HL-60 (cell line): ENCODE data around the gene ADRA2C.

Experiments
- DNase-seq, 2 experiments: peaks; one replicate each; pipeline ENCODE4 v3.0.0-alpha.2; 2010 to 2020; ENCODE audit warnings: low read depth in 1 of 2, low spot score in 1 of 2
- H3K27ac ChIP-seq: fragments of 250-450 bp; sonication (Bioruptor Pico); replicated peaks from 2 replicates; pipeline ENCODE4 v1.5.1; 2020; ENCODE audit warnings: mild to moderate bottlenecking, moderate library complexity
- H3K27me3 ChIP-seq: fragments of 250-450 bp; sonication (Bioruptor Pico); 2 replicates; pipeline ENCODE4 v1.5.1; 2021; ENCODE audit warnings: mild to moderate bottlenecking, moderate library complexity; ENCODE audit not compliant: insufficient read depth, poor library complexity, severe bottlenecking
- H3K4me3 ChIP-seq: replicated peaks from 2 replicates; pipeline ENCODE4 v1.5.1; 2011; ENCODE audit warnings: mild to moderate bottlenecking, control low read depth, low read length; ENCODE audit not compliant: insufficient read depth
- GABPA ChIP-seq: IDR thresholded peaks from 2 replicates; pipeline ENCODE4 v1.6.1; 2012; ENCODE audit warnings: low read depth
- POLR2AphosphoS5 ChIP-seq: IDR thresholded peaks from 2 replicates; pipeline ENCODE4 v1.6.1; 2012; ENCODE audit warnings: low read depth
- SPI1 ChIP-seq: IDR thresholded peaks from 2 replicates; pipeline ENCODE4 v1.6.1; 2012; ENCODE audit warnings: low read depth, mild to moderate bottlenecking, borderline replicate concordance
- TF ChIP-seq, protein P1 (sequence below): IDR thresholded peaks from one replicate; pipeline ENCODE4 v1.5.1; 2011; ENCODE audit warnings: low read length, control low read depth, inconsistent platforms; ENCODE audit not compliant: insufficient read depth
- TF ChIP-seq, protein P2 (sequence below): IDR thresholded peaks from 2 replicates; pipeline ENCODE4 v1.6.1; 2012; ENCODE audit warnings: low read depth; ENCODE audit not compliant: insufficient replicate concordance

The ADRA2C gene

DNA sequence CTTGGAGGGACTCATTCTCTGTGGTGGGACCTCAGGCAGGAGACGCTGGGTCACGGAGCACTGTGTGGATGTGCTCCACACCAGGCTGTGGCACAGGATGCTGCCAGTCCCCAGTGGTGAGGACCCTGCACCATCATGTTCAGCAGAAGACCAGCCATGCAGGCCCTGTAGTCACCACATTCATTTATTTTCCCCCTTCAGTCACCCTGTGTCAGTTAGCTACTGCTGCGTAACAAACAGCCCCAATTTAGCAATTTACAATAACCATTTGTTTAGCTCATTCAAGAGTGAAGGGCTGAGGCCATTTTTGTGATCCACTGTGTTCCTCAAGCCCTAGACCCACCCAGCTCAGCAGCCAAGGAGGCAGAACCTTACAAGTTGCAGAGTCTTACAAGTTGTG lies 23.6 kb upstream of the ADRA2C start:
- TF ChIP-seq GABPA = no peak
- TF ChIP-seq POLR2AphosphoS5 = no peak
- TF ChIP-seq SPI1 = no peak
- TF ChIP-seq, protein P1, sequence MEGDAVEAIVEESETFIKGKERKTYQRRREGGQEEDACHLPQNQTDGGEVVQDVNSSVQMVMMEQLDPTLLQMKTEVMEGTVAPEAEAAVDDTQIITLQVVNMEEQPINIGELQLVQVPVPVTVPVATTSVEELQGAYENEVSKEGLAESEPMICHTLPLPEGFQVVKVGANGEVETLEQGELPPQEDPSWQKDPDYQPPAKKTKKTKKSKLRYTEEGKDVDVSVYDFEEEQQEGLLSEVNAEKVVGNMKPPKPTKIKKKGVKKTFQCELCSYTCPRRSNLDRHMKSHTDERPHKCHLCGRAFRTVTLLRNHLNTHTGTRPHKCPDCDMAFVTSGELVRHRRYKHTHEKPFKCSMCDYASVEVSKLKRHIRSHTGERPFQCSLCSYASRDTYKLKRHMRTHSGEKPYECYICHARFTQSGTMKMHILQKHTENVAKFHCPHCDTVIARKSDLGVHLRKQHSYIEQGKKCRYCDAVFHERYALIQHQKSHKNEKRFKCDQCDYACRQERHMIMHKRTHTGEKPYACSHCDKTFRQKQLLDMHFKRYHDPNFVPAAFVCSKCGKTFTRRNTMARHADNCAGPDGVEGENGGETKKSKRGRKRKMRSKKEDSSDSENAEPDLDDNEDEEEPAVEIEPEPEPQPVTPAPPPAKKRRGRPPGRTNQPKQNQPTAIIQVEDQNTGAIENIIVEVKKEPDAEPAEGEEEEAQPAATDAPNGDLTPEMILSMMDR = no peak
- TF ChIP-seq, protein P2, sequence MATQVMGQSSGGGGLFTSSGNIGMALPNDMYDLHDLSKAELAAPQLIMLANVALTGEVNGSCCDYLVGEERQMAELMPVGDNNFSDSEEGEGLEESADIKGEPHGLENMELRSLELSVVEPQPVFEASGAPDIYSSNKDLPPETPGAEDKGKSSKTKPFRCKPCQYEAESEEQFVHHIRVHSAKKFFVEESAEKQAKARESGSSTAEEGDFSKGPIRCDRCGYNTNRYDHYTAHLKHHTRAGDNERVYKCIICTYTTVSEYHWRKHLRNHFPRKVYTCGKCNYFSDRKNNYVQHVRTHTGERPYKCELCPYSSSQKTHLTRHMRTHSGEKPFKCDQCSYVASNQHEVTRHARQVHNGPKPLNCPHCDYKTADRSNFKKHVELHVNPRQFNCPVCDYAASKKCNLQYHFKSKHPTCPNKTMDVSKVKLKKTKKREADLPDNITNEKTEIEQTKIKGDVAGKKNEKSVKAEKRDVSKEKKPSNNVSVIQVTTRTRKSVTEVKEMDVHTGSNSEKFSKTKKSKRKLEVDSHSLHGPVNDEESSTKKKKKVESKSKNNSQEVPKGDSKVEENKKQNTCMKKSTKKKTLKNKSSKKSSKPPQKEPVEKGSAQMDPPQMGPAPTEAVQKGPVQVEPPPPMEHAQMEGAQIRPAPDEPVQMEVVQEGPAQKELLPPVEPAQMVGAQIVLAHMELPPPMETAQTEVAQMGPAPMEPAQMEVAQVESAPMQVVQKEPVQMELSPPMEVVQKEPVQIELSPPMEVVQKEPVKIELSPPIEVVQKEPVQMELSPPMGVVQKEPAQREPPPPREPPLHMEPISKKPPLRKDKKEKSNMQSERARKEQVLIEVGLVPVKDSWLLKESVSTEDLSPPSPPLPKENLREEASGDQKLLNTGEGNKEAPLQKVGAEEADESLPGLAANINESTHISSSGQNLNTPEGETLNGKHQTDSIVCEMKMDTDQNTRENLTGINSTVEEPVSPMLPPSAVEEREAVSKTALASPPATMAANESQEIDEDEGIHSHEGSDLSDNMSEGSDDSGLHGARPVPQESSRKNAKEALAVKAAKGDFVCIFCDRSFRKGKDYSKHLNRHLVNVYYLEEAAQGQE = no peak
- H3K27me3 ChIP-seq = peaks cover 8% of the 10 kb centered on the region
- H3K4me3 ChIP-seq = no peak overlapping the region
- DNase-seq = no peak
- no peak overlapping the region for H3K27ac ChIP-seq

DNA sequence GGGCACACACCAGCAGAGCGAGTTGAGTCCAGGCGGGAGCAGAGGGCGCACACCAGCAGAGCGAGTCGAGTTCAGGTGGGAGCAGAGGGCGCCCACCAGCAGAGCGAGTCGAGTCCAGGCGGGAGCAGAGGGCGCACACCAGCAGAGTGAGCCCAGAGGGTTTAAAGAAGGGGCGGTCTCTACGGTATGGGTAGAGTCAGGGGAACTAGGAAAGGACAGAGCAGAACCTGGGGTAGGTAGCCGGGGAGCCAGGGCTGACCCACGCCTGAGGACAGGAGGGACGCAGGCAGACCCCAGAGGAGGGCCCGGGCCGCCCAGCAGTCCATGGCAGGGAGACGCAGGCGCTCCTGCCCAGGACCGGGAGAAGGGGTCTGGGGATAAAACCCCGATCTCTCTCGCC lies 22.0 kb upstream of the ADRA2C start:
- peaks cover 13% of the 10 kb centered on the region for H3K27me3 ChIP-seq
- DNase-seq = no peak
- H3K4me3 ChIP-seq = no peak overlapping the region
- TF ChIP-seq, protein P1 = no peak
- TF ChIP-seq, protein P2 = no peak
- TF ChIP-seq POLR2AphosphoS5 (no peak), GABPA (no peak), SPI1 (no peak)
- no peak overlapping the region for H3K27ac ChIP-seq

DNA sequence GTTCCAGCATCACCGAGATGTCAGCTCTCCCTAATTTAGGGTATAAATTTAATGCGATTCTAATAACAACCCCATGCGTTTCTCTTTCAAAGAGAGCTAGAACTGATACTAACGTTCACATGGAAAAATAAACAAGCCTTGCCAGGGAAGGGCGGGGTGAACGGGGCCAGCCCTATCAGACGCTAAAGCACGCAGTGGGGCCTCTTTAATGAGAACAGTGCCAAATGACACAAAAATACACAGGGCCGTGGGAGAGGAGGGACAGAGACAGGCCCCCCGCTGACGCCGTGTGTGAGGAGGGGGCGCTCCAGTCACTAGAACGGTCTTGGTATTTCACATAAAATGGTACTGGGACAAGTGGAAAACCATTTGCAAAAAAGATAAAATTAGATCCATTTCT lies 21.3 kb upstream of the ADRA2C start:
- TF ChIP-seq SPI1 (no peak), POLR2AphosphoS5 (no peak), GABPA (no peak)
- TF ChIP-seq, protein P1 = no peak
- TF ChIP-seq, protein P2 = no peak
- Histone ChIP-seq H3K4me3 (no peak overlapping the region), H3K27ac (no peak overlapping the region), H3K27me3 (peaks cover 13% of the 10 kb centered on the region)
- DNase-seq = no peak
